ENCODE results near the gene SPTBN4. TPM values are rescaled to one million over a fixed set of nuclear protein-coding genes. Genes with fewer than 3 reads are reported as not detected.
A peak's percentile ranks its signal among the peaks of the same experiment; 100 is the strongest.

The SPTBN4 gene
- total and polyA plus RNA-seq, 8 donors = 1.4 to 18.1 (median 2.2) TPM; not detected in 1

- no peak for DNase-seq
- 58 to 83% (median 65%) methylated on average over 20 to 27 of the region's 27 CpGs for WGBS, 5 donors
- intact Hi-C loops (cut with DNase I; ENCODE audit: low total_unique reads) = no loop called here
- no peaks in the 10 kb centered on the region for H3K36me3 ChIP-seq
- H3K4me3 ChIP-seq = peak overlapping the region in 1 of 4 donors; percentile 28
- H3K9me3 ChIP-seq = no peaks in the 10 kb centered on the region
- H3K27ac ChIP-seq = no peak overlapping the region
- peaks cover 10 to 13% (median 12%) of the 10 kb centered on the region in 4 donors for H3K4me1 ChIP-seq
- TF ChIP-seq CTCF (IDR thresholded peaks at IDR 0.05) (no peak), POLR2AphosphoS5 (IDR thresholded peaks at IDR 0.05) (no peak), EP300 (IDR thresholded peaks at IDR 0.05) (no peak), POLR2A (IDR thresholded peaks at IDR 0.05) (no peak)
- H3K27me3 ChIP-seq = peaks cover 4 to 56% (median 32%) of the 10 kb centered on the region in 3 donors
Measured at GRCh38 chr19:40513345-40513678, 46.5 kb downstream of the SPTBN4 start.

- peaks cover 10 to 13% (median 12%) of the 10 kb centered on the region in 4 donors for H3K4me1 ChIP-seq
- H3K27ac ChIP-seq = no peak overlapping the region
- peaks cover 4 to 61% (median 32%) of the 10 kb centered on the region in 3 donors for H3K27me3 ChIP-seq
- H3K4me3 ChIP-seq = no peak overlapping the region
- no peaks in the 10 kb centered on the region for H3K9me3 ChIP-seq
- 81 to 90% (median 88%) methylated on average over 4 of the region's 4 CpGs for WGBS, 5 donors
- DNase-seq = no peak
- H3K36me3 ChIP-seq = no peaks in the 10 kb centered on the region
- TF ChIP-seq POLR2A (IDR thresholded peaks at IDR 0.05) (no peak), EP300 (IDR thresholded peaks at IDR 0.05) (no peak), CTCF (IDR thresholded peaks at IDR 0.05) (no peak)
- intact Hi-C loops (cut with DNase I; ENCODE audit: low total_unique reads) = no loop called here
Measured at GRCh38 chr19:40513741-40514315, 47.0 kb downstream of the SPTBN4 start.

DNA sequence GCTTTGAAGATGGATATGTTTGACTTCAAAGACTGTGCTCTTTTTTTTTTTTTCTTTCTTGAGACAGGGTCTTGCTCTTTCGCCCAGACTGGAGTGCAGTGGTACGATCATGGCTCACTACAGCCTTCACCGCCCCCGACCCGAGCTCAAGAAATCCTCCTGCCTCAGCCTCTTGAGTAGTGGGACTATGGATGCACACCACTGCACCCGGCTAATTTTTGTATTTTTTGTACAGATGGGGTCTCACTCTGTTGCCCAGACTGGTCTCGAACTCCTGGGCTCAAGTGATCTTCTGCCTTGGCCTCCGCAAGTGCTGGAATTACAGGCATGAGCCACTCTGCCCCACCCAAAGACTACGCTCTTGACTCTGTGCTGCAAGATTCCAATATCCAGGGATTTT, 50.4 kb downstream of the SPTBN4 start:
- DNase-seq = no peak
- Histone ChIP-seq H3K27ac (no peak overlapping the region), H3K9me3 (no peaks in the 10 kb centered on the region), H3K4me3 (no peak overlapping the region), H3K4me1 (peaks cover 15 to 22% (median 20%) of the 10 kb centered on the region in 4 donors), H3K27me3 (peaks cover 4 to 70% (median 41%) of the 10 kb centered on the region in 3 donors), H3K36me3 (no peaks in the 10 kb centered on the region)
- no peak for TF ChIP-seq POLR2AphosphoS5 (IDR thresholded peaks at IDR 0.05)
- intact Hi-C loops (cut with DNase I; ENCODE audit: low total_unique reads) = no loop called here
- 81 to 94% (median 91%) methylated on average over 9 of the region's 9 CpGs for WGBS, 5 donors

DNA sequence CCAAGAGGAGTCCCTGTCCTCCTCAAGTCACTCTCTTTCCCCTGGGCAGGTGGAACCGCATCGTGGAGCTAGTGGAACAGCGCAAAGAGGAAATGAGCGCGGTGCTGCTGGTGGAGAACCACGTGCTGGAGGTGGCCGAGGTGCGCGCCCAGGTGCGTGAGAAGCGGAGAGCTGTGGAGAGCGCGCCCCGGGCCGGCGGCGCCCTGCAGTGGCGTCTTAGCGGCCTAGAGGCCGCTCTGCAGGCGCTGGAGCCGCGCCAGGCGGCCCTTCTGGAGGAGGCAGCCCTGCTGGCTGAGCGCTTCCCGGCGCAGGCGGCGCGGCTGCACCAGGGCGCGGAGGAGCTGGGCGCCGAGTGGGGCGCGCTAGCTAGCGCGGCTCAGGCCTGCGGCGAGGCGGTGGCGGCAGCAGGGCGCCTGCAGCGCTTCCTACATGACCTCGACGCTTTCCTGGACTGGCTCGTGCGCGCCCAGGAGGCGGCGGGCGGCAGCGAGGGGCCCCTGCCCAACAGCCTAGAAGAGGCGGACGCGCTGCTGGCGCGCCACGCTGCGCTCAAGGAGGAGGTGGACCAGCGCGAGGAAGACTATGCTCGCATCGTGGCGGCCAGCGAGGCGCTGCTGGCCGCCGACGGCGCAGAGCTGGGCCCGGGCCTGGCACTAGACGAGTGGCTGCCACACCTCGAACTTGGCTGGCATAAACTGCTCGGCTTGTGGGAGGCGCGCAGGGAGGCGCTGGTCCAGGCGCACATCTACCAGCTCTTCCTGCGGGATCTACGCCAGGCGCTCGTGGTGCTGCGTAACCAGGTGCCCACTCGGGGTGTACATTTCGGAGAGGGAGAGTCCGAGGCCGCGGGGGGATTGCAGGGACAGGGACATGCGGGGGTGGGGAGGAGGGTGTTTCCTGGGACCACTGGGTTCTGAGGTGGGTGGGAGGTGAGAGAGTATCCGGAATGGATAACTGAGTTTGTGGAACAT, 52.8 kb downstream of the SPTBN4 start:
- H3K9me3 ChIP-seq = no peaks in the 10 kb centered on the region
- no peak for TF ChIP-seq CTCF (IDR thresholded peaks at IDR 0.05)
- TF ChIP-seq POLR2A (IDR thresholded peaks at IDR 0.05) = no peak
- no peak for TF ChIP-seq EP300 (IDR thresholded peaks at IDR 0.05)
- no peak for TF ChIP-seq POLR2AphosphoS5 (IDR thresholded peaks at IDR 0.05)
- H3K4me1 ChIP-seq = peaks cover 5 to 17% (median 15%) of the 10 kb centered on the region in 4 donors
- peak overlapping the region in 1 of 4 donors; percentile 24 for H3K4me3 ChIP-seq
- DNase-seq = peak; percentile 26 to 41
- no peaks in the 10 kb centered on the region for H3K36me3 ChIP-seq
- peaks cover 0 to 51% (median 19%) of the 10 kb centered on the region in 3 donors for H3K27me3 ChIP-seq
- intact Hi-C loops (cut with DNase I; ENCODE audit: low total_unique reads) = no loop called here
- H3K27ac ChIP-seq = no peak overlapping the region
- WGBS, 5 donors = 13 to 26% (median 15%) methylated on average over 42 to 91 of the region's 91 CpGs
